Measurements from ENCODE around the gene PLCG1.

PLCG1 gene

DNA sequence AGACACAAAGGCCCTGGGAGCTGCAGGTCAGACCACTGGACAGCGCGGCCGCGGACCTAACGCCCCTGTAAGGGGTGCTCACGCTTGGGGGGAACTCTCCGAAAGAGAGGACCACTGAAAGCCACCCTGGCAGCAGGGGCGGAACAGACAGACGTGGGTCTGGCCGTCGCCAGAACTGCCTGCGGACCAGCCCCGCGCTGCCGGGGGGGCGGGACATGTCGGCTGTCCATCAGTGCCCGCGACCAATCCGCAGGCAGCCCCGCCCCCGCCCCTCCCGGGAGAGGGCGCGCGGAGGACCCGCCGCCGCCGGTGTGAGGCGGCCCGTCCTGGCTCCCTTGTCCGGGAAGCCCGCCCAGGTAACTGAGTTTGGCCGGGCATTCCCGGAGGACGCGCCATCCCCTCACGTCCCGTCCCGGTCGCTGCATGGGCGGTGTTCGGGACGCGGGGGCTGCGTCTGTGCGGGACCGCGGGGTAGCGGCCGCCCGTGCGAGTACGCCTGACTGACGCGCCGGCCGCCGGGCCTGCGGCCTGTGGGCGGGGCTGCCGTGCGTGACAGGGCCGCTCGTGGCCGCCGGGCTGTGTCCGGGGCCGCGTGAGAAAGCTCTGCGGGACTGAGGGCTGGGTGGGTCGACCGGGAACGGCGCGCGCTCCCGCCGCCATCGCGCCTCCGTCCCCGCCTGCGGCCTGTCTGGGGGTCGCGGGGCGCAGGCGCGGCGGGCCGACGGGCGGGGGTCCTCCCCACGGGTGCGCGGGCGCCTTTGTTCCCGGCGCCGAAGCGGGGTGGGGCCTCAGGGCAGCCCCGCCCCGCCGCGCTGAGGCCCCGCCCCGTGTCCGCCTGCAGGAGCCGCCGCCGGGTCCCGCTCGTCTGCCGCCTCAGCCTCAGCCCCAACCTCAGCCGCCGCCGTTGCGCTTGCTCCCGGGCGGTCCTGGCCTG, at the start of gene PLCG1:
PLCG1 (plus strand) TSS at position 864 of the 934 bp plus-strand sequence. CDS start 99 bp downstream, outside the sequence.
- no peak for TF ChIP-seq ZFX (IDR thresholded peaks at IDR 0.05; ENCODE audit: borderline replicate concordance)
- TF ChIP-seq, protein P1, sequence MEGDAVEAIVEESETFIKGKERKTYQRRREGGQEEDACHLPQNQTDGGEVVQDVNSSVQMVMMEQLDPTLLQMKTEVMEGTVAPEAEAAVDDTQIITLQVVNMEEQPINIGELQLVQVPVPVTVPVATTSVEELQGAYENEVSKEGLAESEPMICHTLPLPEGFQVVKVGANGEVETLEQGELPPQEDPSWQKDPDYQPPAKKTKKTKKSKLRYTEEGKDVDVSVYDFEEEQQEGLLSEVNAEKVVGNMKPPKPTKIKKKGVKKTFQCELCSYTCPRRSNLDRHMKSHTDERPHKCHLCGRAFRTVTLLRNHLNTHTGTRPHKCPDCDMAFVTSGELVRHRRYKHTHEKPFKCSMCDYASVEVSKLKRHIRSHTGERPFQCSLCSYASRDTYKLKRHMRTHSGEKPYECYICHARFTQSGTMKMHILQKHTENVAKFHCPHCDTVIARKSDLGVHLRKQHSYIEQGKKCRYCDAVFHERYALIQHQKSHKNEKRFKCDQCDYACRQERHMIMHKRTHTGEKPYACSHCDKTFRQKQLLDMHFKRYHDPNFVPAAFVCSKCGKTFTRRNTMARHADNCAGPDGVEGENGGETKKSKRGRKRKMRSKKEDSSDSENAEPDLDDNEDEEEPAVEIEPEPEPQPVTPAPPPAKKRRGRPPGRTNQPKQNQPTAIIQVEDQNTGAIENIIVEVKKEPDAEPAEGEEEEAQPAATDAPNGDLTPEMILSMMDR (IDR thresholded peaks at IDR 0.05), result no peak
- H3K27ac ChIP-seq, result peak within 1 kb of the TSS; percentile 84

- TF ChIP-seq, protein P1 (IDR thresholded peaks at IDR 0.05), result no peak
- no peak for TF ChIP-seq ZFX (IDR thresholded peaks at IDR 0.05; ENCODE audit: borderline replicate concordance)
- H3K27ac ChIP-seq, result peak overlapping the region; percentile 66; the same call in 1 of the 2 replicates
Measured at GRCh38 chr20:41087777-41088176, 49.6 kb upstream of the PLCG1 start.

GRCh38 chr20:41089555-41089954, 47.8 kb upstream of the PLCG1 start:
- TF ChIP-seq ZFX (IDR thresholded peaks at IDR 0.05; ENCODE audit: borderline replicate concordance), result no peak
- TF ChIP-seq, protein P1 (IDR thresholded peaks at IDR 0.05), result peak; percentile 17
- H3K27ac ChIP-seq, result no peak overlapping the region

DNA sequence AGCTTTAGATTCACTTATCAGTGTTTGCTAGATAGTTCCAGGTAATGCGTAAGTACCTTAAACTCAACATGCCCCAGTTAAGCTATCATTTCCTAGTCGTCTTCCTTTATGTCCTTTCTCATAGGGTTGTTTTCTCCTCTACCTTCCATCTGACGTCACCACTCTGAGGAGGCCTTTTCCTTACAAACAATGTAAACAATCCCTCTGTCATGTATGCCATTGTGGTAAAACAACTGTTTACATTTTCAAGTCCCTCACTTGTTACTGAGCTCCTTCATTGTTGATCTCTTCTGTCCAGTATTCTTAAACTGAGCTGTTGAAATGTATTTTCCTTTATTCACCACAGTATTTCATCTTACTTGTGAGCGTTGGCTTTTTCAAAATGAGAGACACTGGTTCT, 45.4 kb upstream of the PLCG1 start:
- TF ChIP-seq ZFX (IDR thresholded peaks at IDR 0.05; ENCODE audit: borderline replicate concordance), result no peak
- TF ChIP-seq, protein P1 (IDR thresholded peaks at IDR 0.05), result no peak
- H3K27ac ChIP-seq, result no peak overlapping the region

GRCh38 chr20:41094353-41095055, 42.8 kb upstream of the PLCG1 start:
- H3K27ac ChIP-seq, result no peak overlapping the region

GRCh38 chr20:41095110-41095969, 42.0 kb upstream of the PLCG1 start:
- no peak overlapping the region for H3K27ac ChIP-seq
- TF ChIP-seq, protein P1 (IDR thresholded peaks at IDR 0.05), result peak; percentile 94
- TF ChIP-seq ZFX (IDR thresholded peaks at IDR 0.05; ENCODE audit: borderline replicate concordance), result no peak

More at GRCh38 chr20:41094353-41095055, 42.8 kb upstream of the PLCG1 start:
- TF ChIP-seq, protein P1 (IDR thresholded peaks at IDR 0.05), result no peak
- no peak for TF ChIP-seq ZFX (IDR thresholded peaks at IDR 0.05; ENCODE audit: borderline replicate concordance)

Data from 22Rv1 (cell line).